Activated T-helper 1 cell treated with anti-CD3 and anti-CD28 coated beads, Interleukin-12 subunit alpha, Interleukin-12 subunit beta, Interleukin-2, Interleukin-4 antibody, amounts not matched to agents 30 ng/mL and 10 ng/mL and 1 ng/mL, durations not matched to agents 14 hours and 24 hours and 36 hours (primary cell): Measurements from ENCODE around the gene ABO. TPM values are rescaled to one million over a fixed set of nuclear protein-coding genes. Genes with fewer than 3 reads are reported as not detected.
"Not testable (repeated sequence)": the region's sequence is repeated elsewhere in the genome, so short reads cannot be mapped to it uniquely, and the experiment has no call there.

Experiments
- DNase-seq: peaks from one replicate; pipeline ENCODE4 v3.0.0; 2021; ENCODE audit warnings: low spot score
- H3K27ac Mint-ChIP-seq: one replicate; pipeline ENCODE4 v1.8.0; 2021; ENCODE audit warnings: mild to moderate bottlenecking, mixed read lengths
- H3K27me3 Mint-ChIP-seq: one replicate; pipeline ENCODE4 v1.8.0; 2022; ENCODE audit warnings: mild to moderate bottlenecking, moderate library complexity, mixed read lengths; ENCODE audit not compliant: insufficient read depth
- H3K36me3 Mint-ChIP-seq: one replicate; pipeline ENCODE4 v1.8.0; 2021; ENCODE audit warnings: low read depth, mixed read lengths
- H3K4me1 Mint-ChIP-seq: one replicate; pipeline ENCODE4 v1.8.0; 2021; ENCODE audit warnings: low read depth, mixed read lengths
- H3K4me3 Mint-ChIP-seq: one replicate; pipeline ENCODE4 v1.8.0; 2021; ENCODE audit warnings: mild to moderate bottlenecking, moderate library complexity, mixed read lengths
- H3K9me3 Mint-ChIP-seq: one replicate; pipeline ENCODE4 v1.8.0; 2021; ENCODE audit warnings: mixed read lengths
- intact Hi-C: fragments of 100-400 bp; cut with micrococcal nuclease; formaldehyde crosslinking; loops from one replicate; pipeline ENCODE4 v1.15.1; 2024
- total RNA-seq: library from RNA; stranded (reverse); gene quantifications from 2 replicates; pipeline ENCODE4 v1.2.3, GENCODE V29; 2022

The ABO gene
- total RNA-seq, 1 donor from 2014 or later, result 0.60 TPM

DNA sequence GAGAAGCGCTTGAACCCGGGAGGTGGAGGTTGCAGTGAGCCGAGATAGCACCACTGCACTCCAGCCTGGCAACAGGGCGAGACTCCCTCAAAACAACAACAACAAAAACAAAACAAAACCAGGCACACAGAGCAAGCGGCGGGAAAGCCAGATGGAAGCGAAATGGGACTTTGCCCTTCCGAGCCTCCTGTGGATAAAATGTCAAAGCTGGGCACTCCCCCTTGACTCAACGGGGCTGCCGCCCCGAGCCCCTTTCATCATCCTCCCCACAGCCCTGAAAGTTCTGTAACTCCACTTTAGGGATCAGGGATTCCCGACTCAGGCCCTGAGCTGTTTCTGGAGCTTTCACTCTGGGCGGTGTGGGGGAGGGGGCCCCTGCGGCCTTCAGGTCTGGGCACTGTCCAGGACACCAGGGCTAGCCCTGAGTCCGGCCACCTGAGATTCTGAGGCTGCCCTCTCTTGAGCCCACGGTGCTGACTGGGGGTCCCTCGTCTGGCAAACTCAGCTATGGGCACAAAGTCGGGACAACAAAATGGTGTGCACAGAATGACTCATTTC, 35.4 kb downstream of the ABO start:
- H3K27ac Mint-ChIP-seq, result no peak overlapping the region
- H3K36me3 Mint-ChIP-seq, result no peaks in the 10 kb centered on the region
- H3K27me3 Mint-ChIP-seq, result peaks cover 14% of the 10 kb centered on the region
- peak overlapping the region; percentile 49 for H3K4me3 Mint-ChIP-seq
- H3K9me3 Mint-ChIP-seq, result no peaks in the 10 kb centered on the region
- intact Hi-C loops, result loop anchor here (1.0 kb wide), 2 partner anchors 90 to 247 kb away; no protein-coding TSS in a partner anchor
- peaks cover 14% of the 10 kb centered on the region for H3K4me1 Mint-ChIP-seq
- DNase-seq, result no peak

DNA sequence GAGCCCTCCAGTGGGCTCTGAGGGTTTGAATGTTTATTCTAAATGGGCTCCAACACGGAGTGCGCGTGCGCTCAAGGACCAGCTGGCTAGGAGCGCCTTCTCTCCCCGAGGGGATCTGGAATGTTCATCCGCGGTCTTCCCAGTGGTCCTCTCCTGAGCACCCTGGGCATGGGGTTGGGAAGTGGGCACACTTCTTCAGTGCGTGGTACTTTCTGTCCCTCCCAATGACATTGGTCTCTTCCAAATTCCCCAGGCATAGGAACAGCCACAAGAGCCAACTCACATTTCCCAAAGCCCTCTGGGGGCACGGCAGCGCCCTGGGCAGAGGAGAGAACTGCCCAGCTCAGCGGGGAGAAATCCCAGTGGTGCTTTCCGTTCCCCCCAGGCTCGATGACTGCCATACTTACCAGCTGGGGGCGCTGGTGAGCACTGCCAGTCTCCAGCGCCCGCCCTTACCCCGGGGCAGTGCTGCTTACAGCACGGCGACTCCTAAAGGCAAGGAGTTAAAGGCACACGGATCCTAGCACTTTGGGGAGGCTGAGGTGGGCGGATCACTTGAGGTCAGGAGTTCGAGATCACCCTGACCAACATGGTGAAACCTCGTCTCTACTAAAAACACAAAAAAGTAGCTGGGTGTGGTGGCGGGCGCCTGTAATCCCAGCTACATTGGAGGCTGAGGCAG, 36.0 kb downstream of the ABO start:
- peaks cover 14% of the 10 kb centered on the region for H3K4me1 Mint-ChIP-seq
- intact Hi-C loops, result loop anchor here (1.0 kb wide), 2 partner anchors 90 to 247 kb away; no protein-coding TSS in a partner anchor
- H3K36me3 Mint-ChIP-seq, result no peaks in the 10 kb centered on the region
- H3K27me3 Mint-ChIP-seq, result peaks cover 14% of the 10 kb centered on the region
- peak overlapping the region; percentile 49 for H3K4me3 Mint-ChIP-seq
- no peaks in the 10 kb centered on the region for H3K9me3 Mint-ChIP-seq
- no peak overlapping the region for H3K27ac Mint-ChIP-seq
- peak; percentile 61 for DNase-seq

DNA sequence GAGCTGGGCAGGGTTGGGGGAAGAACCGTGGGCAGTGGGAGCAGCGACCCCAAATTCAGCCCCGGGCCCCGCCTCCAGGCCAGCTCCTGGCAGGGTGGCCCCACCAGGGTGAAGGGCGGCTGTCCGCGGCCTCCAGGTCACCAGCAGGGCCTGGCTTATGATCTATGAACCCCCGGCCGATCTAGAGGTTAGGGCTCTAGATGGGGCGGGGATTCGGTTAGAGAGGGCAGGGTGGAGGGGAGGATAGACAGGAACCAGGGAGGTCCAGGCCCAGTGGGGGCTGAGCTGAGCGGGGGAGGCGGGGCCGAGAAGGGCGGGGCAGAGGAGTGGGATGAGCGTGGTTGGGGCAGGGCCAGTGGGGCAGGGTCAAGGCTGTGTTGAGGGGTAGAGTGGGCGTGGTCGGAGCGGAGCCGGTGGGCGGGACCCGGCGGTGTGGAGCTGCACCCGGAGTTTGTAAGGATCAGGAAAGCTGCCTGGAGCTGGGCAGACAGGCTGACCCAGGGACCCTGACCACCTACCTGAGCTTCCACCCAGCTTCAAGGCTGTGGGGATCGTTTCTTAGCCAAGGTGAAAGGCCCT, 36.6 kb downstream of the ABO start:
- H3K27ac Mint-ChIP-seq, result no peak overlapping the region
- peaks cover 14% of the 10 kb centered on the region for H3K4me1 Mint-ChIP-seq
- peaks cover 14% of the 10 kb centered on the region for H3K27me3 Mint-ChIP-seq
- H3K36me3 Mint-ChIP-seq, result no peaks in the 10 kb centered on the region
- H3K4me3 Mint-ChIP-seq, result no peak overlapping the region
- H3K9me3 Mint-ChIP-seq, result no peaks in the 10 kb centered on the region
- intact Hi-C loops, result no loop called here
- DNase-seq, result peak; percentile 22

DNA sequence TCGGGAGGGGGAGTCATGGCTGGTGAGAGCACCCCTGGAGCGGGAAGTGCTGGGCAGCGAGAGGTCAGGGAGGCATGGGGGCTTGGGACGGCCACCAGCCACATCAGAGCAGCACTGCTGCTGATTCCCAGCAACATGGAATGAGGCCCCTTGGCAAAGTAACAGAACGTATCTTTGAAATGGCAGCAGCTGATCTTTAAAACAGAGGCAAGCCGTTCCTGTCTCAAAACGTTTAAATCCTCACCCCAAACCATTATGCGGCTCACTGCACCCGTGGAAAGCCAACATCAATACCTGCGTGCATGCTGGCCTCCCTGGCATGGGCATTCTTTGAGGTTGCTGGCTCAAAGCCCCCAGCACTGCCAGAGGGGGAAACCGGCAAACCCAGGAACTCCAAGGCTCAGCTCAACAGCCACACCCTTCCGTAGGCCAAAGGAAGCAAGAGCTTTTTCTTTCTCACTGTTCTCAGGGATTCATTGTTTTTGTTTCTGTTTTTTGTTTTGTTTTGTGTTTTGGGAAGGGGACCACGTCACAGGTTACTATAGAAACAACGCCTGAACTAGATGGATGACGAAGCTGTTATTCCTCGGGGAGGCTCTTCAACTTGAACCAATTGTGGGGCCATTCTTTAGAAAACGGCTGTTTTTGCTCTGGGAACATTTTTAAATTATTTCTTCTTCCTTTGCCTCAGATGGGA, 37.8 kb downstream of the ABO start:
- Mint-ChIP-seq H3K36me3 (no peaks in the 10 kb centered on the region), H3K27me3 (peaks cover 12% of the 10 kb centered on the region), H3K27ac (no peak overlapping the region), H3K4me1 (peaks cover 14% of the 10 kb centered on the region), H3K9me3 (no peaks in the 10 kb centered on the region), H3K4me3 (no peak overlapping the region)
- DNase-seq, result no peak
- intact Hi-C loops, result no loop called here

DNA sequence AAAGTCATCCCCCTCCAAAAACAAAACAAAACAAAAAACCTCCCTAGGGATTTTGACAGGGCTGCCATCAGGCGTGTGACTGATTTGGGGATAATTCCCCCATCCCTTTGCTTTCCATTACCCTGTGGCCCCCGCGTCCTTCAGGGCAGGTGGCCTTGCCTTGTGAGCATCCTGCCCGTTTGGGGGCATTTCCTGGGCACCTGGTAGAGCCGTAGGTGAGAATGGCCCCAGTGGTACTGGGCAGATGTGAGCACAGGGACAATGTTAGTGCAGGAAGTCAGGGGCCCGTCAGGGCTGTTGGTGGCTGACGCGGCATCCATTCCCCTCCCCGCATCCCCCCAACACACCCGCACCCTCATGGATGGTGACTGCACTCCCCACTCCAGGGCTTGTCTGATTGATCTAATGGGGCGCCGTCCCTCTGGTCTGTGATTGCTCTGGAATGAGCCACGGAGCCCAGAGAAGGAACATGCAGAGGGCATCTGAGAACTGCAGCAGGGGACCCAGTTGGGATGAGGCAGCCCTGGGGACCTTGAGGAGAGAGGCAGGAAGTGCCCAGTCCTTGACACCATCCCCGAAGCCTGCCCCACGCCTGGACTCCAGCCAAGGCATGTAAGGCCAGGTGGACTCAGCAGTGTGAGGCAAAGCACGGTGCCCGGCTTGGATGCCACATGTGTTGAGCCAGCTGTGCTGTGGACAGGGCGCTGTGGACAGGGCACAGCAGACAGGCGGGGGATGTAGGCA, 38.5 kb downstream of the ABO start:
- DNase-seq, H3K36me3 Mint-ChIP-seq, H3K9me3 Mint-ChIP-seq, H3K4me3 Mint-ChIP-seq, H3K27ac Mint-ChIP-seq, intact Hi-C loops: not testable (repeated sequence)
- H3K4me1 Mint-ChIP-seq, result peaks cover 14% of the 10 kb centered on the region
- H3K27me3 Mint-ChIP-seq, result peaks cover 12% of the 10 kb centered on the region

DNA sequence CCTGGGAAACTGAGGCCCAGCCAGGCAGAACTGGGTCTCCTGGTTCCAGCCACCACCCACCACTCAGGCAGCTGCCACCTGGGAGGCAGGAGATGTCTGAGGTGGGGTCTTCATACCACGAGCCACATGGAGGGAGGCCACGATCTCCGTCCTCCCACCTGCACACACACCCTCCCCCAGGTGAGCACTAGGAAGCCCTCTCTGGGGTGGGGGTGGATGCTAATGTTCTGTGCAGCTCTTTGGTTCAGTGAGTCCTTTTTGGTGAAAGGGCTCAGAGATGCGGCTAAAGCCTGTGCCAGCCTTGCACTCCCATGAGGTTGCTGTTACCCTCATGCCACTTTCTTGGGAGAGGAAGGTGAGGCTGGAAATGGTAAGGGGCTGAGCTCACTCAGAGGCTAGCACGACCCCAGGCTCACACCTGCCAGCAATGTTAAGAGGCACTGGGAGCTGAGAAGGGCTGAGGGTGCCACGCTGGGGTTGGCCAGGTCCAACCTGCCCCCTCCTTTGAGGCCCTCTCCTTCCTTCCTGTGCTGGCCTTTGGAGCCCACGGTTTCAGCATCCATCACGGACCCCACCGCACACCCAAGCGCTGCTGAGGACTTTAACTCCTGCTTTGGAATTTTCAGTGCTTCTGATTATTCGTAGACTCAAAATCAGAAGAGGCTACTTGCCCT, 39.3 kb downstream of the ABO start:
- H3K4me1 Mint-ChIP-seq, result peaks cover 14% of the 10 kb centered on the region

DNA sequence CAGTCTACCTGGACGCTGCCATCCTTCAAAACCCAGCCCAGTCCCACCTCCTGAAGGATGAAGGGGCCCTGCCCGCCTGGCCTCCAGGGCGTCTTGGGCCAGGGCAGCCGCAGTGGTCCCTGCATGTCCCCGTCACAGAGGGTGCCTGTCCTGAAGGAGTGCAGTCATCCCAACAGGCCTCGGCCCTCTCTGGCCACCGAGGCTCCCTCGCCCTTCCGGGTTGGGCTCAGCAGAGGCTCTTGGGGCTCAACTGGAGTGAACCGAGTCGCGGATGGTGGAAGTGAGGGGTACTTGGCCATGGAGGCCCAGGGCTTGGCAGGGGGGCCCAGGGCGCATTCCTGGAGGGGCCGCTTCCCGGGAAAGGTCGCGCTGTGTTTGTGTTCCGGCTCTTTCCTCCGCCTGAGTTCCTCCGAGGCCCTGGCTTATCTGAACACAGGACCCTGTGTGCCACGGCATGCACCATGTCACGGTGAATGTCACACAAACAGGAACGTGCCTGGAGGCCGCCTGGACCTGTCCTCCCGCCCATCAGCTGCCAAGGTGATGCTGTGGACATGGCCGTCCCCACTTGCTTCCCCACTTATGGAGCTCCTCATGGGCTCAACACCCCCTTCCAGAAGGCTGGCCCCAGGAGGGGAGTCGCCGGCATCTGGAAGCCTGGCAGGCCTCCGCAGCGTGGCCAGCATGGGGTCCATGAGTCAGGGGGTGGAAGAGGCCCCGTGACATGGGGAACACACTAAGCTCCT, 40.3 kb downstream of the ABO start:
- intact Hi-C loops, result no loop called here
- Mint-ChIP-seq H3K4me1 (peaks cover 14% of the 10 kb centered on the region), H3K36me3 (no peaks in the 10 kb centered on the region), H3K9me3 (no peaks in the 10 kb centered on the region), H3K27me3 (peaks cover 12% of the 10 kb centered on the region), H3K27ac (no peak overlapping the region), H3K4me3 (no peak overlapping the region)
- no peak for DNase-seq

More for the DNA sequence above, 39.3 kb downstream of the ABO start:
- peaks cover 12% of the 10 kb centered on the region for H3K27me3 Mint-ChIP-seq
- no peak overlapping the region for H3K27ac Mint-ChIP-seq
- DNase-seq, result no peak
- intact Hi-C loops, result no loop called here
- H3K36me3 Mint-ChIP-seq, result no peaks in the 10 kb centered on the region
- no peaks in the 10 kb centered on the region for H3K9me3 Mint-ChIP-seq
- H3K4me3 Mint-ChIP-seq, result no peak overlapping the region

DNA sequence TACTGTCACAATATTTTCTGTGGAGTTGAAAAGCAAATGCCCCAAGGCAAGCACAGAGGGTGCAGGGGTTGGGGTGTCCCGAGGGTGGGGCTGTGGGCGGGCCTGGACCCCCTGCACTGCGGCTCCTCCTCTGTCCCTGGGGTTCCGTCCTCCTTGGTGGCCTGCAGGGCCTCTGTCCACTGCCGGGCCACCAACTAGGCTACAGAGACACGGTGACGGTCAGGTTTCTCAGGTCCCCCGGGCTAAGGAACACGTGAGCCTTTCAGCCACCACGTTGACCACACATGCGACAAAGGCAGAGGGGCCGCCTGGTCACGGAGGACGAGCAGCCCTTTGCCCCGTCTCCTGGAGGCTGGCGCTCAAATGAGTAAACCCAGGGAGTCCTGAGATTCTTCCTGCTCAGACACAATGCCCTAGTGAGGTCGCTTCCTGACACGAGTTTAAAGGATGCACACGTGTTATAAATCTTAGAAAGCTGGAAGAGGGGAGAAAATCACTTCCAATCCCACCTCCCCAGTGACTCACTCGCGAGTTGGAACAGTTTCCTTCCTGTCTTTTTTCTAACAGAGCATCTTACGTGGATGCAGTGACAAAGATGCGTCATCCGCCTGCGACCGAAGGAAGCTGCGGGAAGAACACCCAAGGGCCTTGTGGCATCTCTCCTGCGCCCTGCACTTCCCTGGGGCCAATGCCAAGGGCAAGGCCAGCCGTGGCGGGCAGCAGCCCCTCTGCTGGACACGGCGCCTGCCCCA, 41.1 kb downstream of the ABO start:
- peaks cover 11% of the 10 kb centered on the region for H3K4me1 Mint-ChIP-seq
- intact Hi-C loops, result no loop called here
- no peak for DNase-seq
- no peak overlapping the region for H3K4me3 Mint-ChIP-seq
- H3K27me3 Mint-ChIP-seq, result peaks cover 10% of the 10 kb centered on the region
- no peaks in the 10 kb centered on the region for H3K9me3 Mint-ChIP-seq
- H3K27ac Mint-ChIP-seq, result no peak overlapping the region
- no peaks in the 10 kb centered on the region for H3K36me3 Mint-ChIP-seq

DNA sequence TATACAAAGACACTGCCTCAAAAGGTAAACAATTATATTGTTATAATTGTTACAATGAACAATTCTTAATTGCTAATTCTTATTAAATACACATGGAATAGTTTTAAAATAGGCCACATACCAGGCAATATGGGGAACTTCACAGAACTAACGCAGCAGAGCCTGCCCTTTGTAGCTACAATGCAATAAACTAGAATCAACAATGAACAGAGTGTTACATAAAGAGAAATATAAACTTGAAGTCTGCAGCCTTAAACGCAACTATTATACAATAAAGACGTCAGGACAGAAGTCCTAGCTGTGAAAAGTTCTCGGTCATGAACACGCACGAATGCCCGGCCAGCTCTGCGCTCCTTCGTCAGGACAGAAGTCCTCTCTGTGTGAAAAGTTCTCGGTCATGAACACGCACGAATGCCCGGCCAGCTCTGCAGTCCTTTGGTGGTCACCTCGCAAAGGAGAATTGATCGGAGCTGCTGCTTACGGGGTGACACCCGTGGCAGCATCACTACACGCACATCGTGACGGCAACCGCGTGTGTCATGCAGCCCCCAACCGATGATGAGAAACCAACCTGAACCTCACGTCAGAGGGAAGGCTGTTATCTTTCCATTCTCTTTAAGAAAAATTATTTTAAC, 43.0 kb downstream of the ABO start:
- H3K36me3 Mint-ChIP-seq, H3K4me3 Mint-ChIP-seq, H3K4me1 Mint-ChIP-seq, intact Hi-C loops, H3K27me3 Mint-ChIP-seq, H3K9me3 Mint-ChIP-seq, H3K27ac Mint-ChIP-seq, DNase-seq: not testable (repeated sequence)

DNA sequence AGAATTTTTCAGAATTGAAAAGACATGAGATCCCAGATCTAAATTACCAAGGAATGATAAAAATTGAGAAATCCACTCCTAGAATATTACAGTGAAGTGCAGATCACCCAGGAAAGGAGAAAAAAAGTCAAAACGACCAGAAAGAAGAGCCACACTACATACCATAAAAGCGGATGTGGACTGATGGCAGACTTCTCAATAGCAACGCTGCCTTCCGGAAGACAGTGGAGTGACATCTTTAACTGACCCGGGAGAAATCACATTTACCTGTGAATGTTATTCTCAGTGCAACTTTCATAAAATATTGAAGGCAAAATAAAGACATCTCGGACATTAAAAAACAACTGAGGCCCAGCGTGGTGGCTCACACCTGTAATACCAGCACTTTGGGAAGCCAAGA, 44.5 kb downstream of the ABO start:
- H3K4me3 Mint-ChIP-seq, H3K27me3 Mint-ChIP-seq, H3K9me3 Mint-ChIP-seq, intact Hi-C loops, DNase-seq, H3K4me1 Mint-ChIP-seq, H3K27ac Mint-ChIP-seq, H3K36me3 Mint-ChIP-seq: not testable (repeated sequence)

DNA sequence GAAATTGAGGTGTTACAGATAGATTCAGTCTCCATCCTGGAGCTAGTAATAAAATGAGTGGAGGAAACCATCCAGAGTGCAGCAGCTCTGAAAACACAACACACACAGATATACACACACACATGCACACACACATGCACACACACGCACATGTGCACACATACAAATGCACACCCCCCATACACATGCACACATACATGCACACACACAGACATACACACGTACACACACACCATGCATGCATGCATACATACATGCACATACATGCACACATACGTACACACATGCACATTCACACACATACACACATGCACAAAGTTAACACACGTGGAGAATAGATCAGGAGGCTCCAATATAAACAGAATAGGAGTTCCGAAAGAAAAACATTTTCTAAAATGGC, 44.9 kb downstream of the ABO start:
- Mint-ChIP-seq H3K4me1 (no peaks in the 10 kb centered on the region), H3K9me3 (no peaks in the 10 kb centered on the region), H3K4me3 (no peak overlapping the region), H3K27ac (no peak overlapping the region), H3K36me3 (no peaks in the 10 kb centered on the region), H3K27me3 (peaks cover 2% of the 10 kb centered on the region)
- intact Hi-C loops, result no loop called here
- no peak for DNase-seq
